ENCODE measurements around the gene NUP98. TPM values are rescaled to one million over a fixed set of nuclear protein-coding genes. Genes with fewer than 3 reads are reported as not detected.

NUP98 gene
- polyA plus RNA-seq, 3 donors = 19.6 to 76.2 (median 28.5) TPM

DNA sequence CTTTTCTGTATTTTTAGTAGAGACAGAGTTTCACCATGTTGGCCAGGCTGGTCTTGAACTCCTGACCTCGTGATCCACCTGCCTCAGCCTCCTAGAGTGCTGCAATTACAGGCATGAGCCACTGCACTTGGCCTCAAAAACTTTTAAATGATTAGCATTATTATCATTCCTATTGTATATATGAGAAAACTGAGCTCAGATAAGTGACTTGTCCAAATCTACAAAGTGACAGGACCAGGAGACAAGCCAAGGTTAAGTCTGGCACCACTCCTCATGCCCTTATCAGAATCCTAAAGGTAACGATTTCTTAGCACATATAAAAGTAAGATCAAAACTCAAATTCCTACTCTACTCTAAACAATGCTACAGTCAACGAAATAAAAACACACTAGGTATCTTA lies 94.0 kb downstream of the NUP98 start:
- Histone ChIP-seq H4K20me1 (ENCODE audit: insufficient read depth, low read length) (peaks cover 5% of the 10 kb centered on the region), H3K79me2 (ENCODE audit: insufficient read depth, low read length) (no peaks in the 10 kb centered on the region), H3K4me2 (replicated peaks; ENCODE audit: extremely low read depth, low read length, poor library complexity, severe bottlenecking) (no peak overlapping the region), H3K9me3 (replicated peaks in 1 of 2; ENCODE audit: control insufficient read depth in 1 of 2, insufficient read depth in 1 of 2, low read length in 2 of 2) (no peaks in the 10 kb centered on the region), H3K4me1 (ENCODE audit: control insufficient read depth in 1 of 2, insufficient read depth in 2 of 2, low read length in 2 of 2) (no peaks in the 10 kb centered on the region), H3K36me3 (replicated peaks in 1 of 2; ENCODE audit: control insufficient read depth in 1 of 2, insufficient read depth in 2 of 2, low read length in 2 of 2) (peaks cover 87 to 100% of the 10 kb centered on the region in 2 donors), H3K9ac (ENCODE audit: insufficient read depth, low read length, poor library complexity, severe bottlenecking) (no peak overlapping the region), H3K4me3 (replicated peaks in 1 of 3; ENCODE audit: low read depth in 2 of 3, low read length in 3 of 3) (no peak overlapping the region), H3K27ac (ENCODE audit: low read depth in 1 of 2, low read length in 2 of 2) (no peak overlapping the region), H2AFZ (ENCODE audit: insufficient read depth, low read depth, low read length, poor library complexity, severe bottlenecking) (no peak overlapping the region), H3K27me3 (ENCODE audit: control insufficient read depth in 2 of 2, insufficient read depth in 2 of 2, low read length in 2 of 2) (no peaks in the 10 kb centered on the region)
- no peak for DNase-seq
- H3K4me3 Mint-ChIP-seq = no peak overlapping the region
- no peaks in the 10 kb centered on the region for H3K4me1 Mint-ChIP-seq
- H3K36me3 Mint-ChIP-seq = peaks cover 77 to 95% of the 10 kb centered on the region in 2 donors
- no peak overlapping the region for H3K27ac Mint-ChIP-seq
- H3K27me3 Mint-ChIP-seq (ENCODE audit: low read depth in 3 of 3) = no peaks in the 10 kb centered on the region
- 100% methylated on average over 1 of the region's 3 CpGs for WGBS (ENCODE audit: insufficient coverage)
- intact Hi-C loops (cut with micrococcal nuclease) = no loop called here
- TF ChIP-seq, protein P1, sequence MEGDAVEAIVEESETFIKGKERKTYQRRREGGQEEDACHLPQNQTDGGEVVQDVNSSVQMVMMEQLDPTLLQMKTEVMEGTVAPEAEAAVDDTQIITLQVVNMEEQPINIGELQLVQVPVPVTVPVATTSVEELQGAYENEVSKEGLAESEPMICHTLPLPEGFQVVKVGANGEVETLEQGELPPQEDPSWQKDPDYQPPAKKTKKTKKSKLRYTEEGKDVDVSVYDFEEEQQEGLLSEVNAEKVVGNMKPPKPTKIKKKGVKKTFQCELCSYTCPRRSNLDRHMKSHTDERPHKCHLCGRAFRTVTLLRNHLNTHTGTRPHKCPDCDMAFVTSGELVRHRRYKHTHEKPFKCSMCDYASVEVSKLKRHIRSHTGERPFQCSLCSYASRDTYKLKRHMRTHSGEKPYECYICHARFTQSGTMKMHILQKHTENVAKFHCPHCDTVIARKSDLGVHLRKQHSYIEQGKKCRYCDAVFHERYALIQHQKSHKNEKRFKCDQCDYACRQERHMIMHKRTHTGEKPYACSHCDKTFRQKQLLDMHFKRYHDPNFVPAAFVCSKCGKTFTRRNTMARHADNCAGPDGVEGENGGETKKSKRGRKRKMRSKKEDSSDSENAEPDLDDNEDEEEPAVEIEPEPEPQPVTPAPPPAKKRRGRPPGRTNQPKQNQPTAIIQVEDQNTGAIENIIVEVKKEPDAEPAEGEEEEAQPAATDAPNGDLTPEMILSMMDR (IDR thresholded peaks at IDR 0.05) = no peak
- H3K9me3 Mint-ChIP-seq = no peaks in the 10 kb centered on the region

DNA sequence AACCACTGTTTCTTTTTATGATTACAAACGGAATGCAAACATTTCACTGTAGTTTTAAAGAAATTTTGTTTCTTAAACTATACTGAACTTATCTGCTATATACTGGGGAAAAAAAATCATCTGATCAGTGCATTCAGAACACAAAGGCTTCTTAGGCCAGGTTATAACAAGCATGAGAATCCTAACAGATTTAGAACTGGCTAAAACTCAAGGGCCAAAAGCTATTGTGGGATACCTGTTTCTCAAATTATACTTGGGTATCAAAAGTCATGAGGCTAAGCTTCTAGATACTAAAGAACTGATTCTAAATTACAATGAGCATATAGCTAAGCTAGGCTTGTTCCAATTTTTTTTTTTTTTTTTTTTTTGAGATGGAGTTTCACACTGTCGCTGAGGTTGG lies 96.4 kb downstream of the NUP98 start:
- peaks cover 5% of the 10 kb centered on the region for H4K20me1 ChIP-seq (ENCODE audit: insufficient read depth, low read length)
- intact Hi-C loops (cut with micrococcal nuclease) = no loop called here
- H3K9ac ChIP-seq (ENCODE audit: insufficient read depth, low read length, poor library complexity, severe bottlenecking) = no peak overlapping the region
- no CpG with 5 or more reads among the region's 2 CpGs for WGBS (ENCODE audit: insufficient coverage)
- H3K9me3 Mint-ChIP-seq = no peaks in the 10 kb centered on the region
- H2AFZ ChIP-seq (ENCODE audit: insufficient read depth, low read depth, low read length, poor library complexity, severe bottlenecking) = no peak overlapping the region
- no peak for DNase-seq
- H3K4me1 ChIP-seq (ENCODE audit: control insufficient read depth in 1 of 2, insufficient read depth in 2 of 2, low read length in 2 of 2) = no peaks in the 10 kb centered on the region
- H3K4me2 ChIP-seq (replicated peaks; ENCODE audit: extremely low read depth, low read length, poor library complexity, severe bottlenecking) = no peak overlapping the region
- no peaks in the 10 kb centered on the region for H3K9me3 ChIP-seq (replicated peaks in 1 of 2; ENCODE audit: control insufficient read depth in 1 of 2, insufficient read depth in 1 of 2, low read length in 2 of 2)
- no peaks in the 10 kb centered on the region for H3K79me2 ChIP-seq (ENCODE audit: insufficient read depth, low read length)
- no peaks in the 10 kb centered on the region for H3K27me3 ChIP-seq (ENCODE audit: control insufficient read depth in 2 of 2, insufficient read depth in 2 of 2, low read length in 2 of 2)
- peak overlapping the region in 1 of 7 donors; percentile 20 for H3K27ac Mint-ChIP-seq
- H3K27ac ChIP-seq (ENCODE audit: low read depth in 1 of 2, low read length in 2 of 2) = peak overlapping the region in 1 of 2 donors; percentile 26
- TF ChIP-seq, protein P1 (IDR thresholded peaks at IDR 0.05) = no peak
- H3K36me3 ChIP-seq (replicated peaks in 1 of 2; ENCODE audit: control insufficient read depth in 1 of 2, insufficient read depth in 2 of 2, low read length in 2 of 2) = peaks cover 93 to 100% of the 10 kb centered on the region in 2 donors
- H3K36me3 Mint-ChIP-seq = peaks cover 75 to 94% of the 10 kb centered on the region in 2 donors
- H3K4me3 ChIP-seq (replicated peaks in 1 of 3; ENCODE audit: low read depth in 2 of 3, low read length in 3 of 3) = no peak overlapping the region
- no peaks in the 10 kb centered on the region for H3K4me1 Mint-ChIP-seq
- H3K27me3 Mint-ChIP-seq (ENCODE audit: low read depth in 3 of 3) = no peaks in the 10 kb centered on the region
- no peak overlapping the region for H3K4me3 Mint-ChIP-seq

All from CD14-positive monocyte (primary cell).